H1 (cell line): ENCODE data around the gene ABCA1. TPM values are rescaled to one million over a fixed set of nuclear protein-coding genes. Genes with fewer than 3 reads are reported as not detected.

ENCODE experiments used
- BACH1 ChIP-seq: IDR thresholded peaks from 2 replicates; pipeline ENCODE4 v1.6.1; 2012; ENCODE audit warnings: low read length, improper control_type of control experiment
- CTCF ChIP-seq, 3 experiments: IDR thresholded peaks; 1 replicate in 2 of 3; 2 replicates in 1 of 3; pipeline versions ENCODE4 v1.5.1 to v1.6.1; 2011; ENCODE audit warnings: low read length in 3 of 3, mild to moderate bottlenecking in 3 of 3, inconsistent platforms in 2 of 3, low read depth in 1 of 3, moderate library complexity in 1 of 3; ENCODE audit not compliant: insufficient read depth in 1 of 3; ENCODE audit errors: control extremely low read depth in 1 of 3
- EGR1 ChIP-seq: IDR thresholded peaks from 2 replicates; pipeline ENCODE4 v1.6.1; 2011; ENCODE audit warnings: low read depth, low read length, borderline replicate concordance
- FOSL1 ChIP-seq: IDR thresholded peaks from 2 replicates; pipeline ENCODE4 v1.6.1; 2011; ENCODE audit warnings: mild to moderate bottlenecking, low read depth, low read length, moderate library complexity; ENCODE audit not compliant: insufficient read depth
- HDAC6 ChIP-seq: IDR thresholded peaks from one replicate; pipeline ENCODE4 v1.7.1; 2012; ENCODE audit warnings: low read depth, mild to moderate bottlenecking, inconsistent platforms, low read length, moderate library complexity
- POLR2A ChIP-seq, 2 experiments: IDR thresholded peaks; 1 replicate in 1 of 2; 2 replicates in 1 of 2; pipeline ENCODE4 v1.6.1; 2011; ENCODE audit warnings: low read depth in 2 of 2, low read length in 2 of 2, mild to moderate bottlenecking in 2 of 2; ENCODE audit errors: control extremely low read depth in 1 of 2
- RXRA ChIP-seq: IDR thresholded peaks from 2 replicates; pipeline ENCODE4 v1.6.1; 2011; ENCODE audit warnings: low read depth, mild to moderate bottlenecking, low read length, moderate library complexity; ENCODE audit not compliant: insufficient read depth
- polyA plus RNA-seq, 7 experiments: library from polyadenylated mRNA; depleted of rRNA in 3 of 7; stranded (reverse) in 5 of 7; unstranded in 2 of 7; fragments of >200 nt in 5 of 7; fragments of 200-250 nt in 2 of 7; gene quantifications; 1 replicate in 5 of 7; 2 replicates in 1 of 7; 4 replicates in 1 of 7; pipeline versions ENCODE4 v1.2.1 to v1.2.3, GENCODE V29; 2011 to 2013; ENCODE audit warnings: missing spikeins in 2 of 7, mixed read lengths in 2 of 7
- total RNA-seq: library from RNA; stranded (reverse); fragmentation: NEBNext Ultra II Directional; extraction: Animal tissue kit (Norgen Biotek cat#: 25700); gene quantifications from 2 replicates; pipeline ENCODE4 v1.2.1, GENCODE V29; 2021

The ABCA1 gene
- total and polyA plus RNA-seq, 2 of the 8 experiments (the other 6 are each of a cell fraction or from before 2014, with no cell fraction given): 6.9 to 7.8 TPM

- TF ChIP-seq CTCF (IDR thresholded peaks at IDR 0.05; ENCODE audit: control extremely low read depth in 1 of 3, insufficient read depth in 1 of 3, low read depth in 1 of 3, low read length in 3 of 3) (no peak), FOSL1 (no peak), RXRA (no peak), BACH1 (no peak), EGR1 (no peak), HDAC6 (no peak), POLR2A (IDR thresholded peaks at IDR 0.05; ENCODE audit: control extremely low read depth in 1 of 2, low read depth in 2 of 2, low read length in 2 of 2) (no peak)
- TF ChIP-seq, all 59 proteins: peak for 0
These were observed 139.7 kb downstream of the ABCA1 start (continued) for GRCh38 chr9:104788251-104788650.
